ENCODE data around the gene KAZN.

Gene KAZN

DNA sequence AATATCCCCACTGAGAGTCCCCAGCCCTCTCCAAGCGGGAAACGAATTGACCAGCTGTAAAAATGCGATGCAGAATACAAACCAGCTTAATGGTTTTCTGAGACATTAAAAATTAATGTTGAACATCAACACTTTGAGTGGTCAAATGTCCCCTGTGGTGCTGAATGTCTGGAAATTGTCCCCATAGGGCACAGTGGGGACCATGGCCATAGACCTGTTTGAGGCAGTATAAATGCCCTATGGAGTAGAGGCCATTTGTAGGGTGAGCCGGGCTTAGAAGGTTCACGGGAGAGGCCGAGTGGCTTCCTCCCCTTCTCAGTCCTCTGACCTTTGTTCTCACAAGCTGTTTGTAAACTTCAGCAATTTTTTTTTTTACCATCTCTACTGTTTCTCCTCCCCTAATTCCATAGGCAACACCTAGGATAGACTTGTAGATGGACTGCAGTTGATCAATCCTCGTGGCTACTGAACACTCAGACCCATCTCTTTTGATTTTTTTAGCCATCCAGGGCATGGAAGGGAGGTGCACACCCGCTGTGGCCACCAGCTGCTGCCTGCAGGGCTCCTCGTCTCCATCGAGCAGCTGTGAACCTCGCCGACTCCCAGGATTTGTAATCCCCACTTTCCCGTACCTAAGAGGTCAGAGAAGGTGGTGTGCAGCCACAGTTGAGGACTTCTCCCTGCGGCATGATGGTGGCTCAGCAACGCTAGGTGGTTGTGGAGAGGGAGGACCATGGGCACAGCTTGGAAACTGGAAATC, 41.0 kb downstream of the KAZN start:
- no peak for DNase-seq (ENCODE audit: low read depth in 3 of 3, low spot score in 1 of 3)

DNA sequence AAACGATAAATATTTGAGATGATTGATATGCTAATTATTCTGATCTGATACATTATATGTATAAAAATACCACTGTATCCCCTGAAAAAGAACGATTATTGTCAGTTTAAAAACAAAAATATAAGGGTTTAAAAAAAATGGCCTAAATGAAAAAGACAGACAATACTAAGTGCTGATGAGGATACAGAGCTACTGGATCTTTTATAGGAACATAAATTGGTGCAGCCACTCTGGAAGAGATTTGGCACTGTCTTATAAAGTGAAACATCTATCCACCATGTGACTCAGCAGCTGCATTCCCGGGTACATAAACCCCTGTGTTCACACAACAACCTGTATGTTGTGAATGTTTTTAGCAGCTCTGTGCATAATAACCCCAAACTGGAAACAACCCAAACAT, 44.2 kb downstream of the KAZN start:
- no peak for DNase-seq (ENCODE audit: low read depth in 3 of 3, low spot score in 1 of 3)

DNA sequence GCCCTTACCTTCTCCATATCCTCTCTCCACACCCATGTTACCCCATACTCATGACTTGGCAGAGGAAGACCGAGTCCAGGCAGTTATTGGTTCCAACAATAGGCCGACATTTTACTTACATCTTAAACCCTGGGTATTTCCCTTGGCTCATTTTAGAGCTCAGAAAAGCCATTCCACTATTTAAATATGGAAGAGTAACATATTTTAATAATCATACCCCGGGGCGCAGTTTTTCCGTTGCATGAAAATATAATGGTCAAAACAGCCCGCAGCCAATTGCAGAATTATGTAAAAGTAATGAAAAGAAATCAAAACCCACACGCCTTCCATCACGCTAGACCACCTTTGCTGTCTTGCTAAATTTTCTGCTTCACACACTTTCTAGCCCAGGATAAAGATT, 48.5 kb downstream of the KAZN start:
- no peak for DNase-seq (ENCODE audit: low read depth in 3 of 3, low spot score in 1 of 3)

DNA sequence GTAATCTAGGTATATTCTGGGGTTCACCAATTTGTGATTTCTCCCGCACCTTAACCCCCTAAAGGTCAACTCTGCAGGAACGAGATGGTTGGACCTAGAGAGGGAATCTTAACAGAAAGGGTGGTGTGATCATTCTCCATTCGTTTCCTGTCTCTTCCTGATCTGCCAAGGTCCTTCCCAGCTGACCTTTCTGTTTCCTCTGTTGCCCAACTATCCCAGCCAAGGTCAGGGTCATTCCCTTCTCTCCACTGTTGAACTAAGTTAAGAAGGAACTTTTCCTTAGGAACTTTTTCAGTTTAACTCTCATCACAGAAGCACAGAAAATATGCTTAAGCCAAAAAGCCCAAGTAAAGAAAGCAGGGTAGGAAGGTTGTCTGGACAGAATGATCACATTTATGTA, 49.3 kb downstream of the KAZN start:
- no peak for DNase-seq (ENCODE audit: low read depth in 3 of 3, low spot score in 1 of 3)

DNA sequence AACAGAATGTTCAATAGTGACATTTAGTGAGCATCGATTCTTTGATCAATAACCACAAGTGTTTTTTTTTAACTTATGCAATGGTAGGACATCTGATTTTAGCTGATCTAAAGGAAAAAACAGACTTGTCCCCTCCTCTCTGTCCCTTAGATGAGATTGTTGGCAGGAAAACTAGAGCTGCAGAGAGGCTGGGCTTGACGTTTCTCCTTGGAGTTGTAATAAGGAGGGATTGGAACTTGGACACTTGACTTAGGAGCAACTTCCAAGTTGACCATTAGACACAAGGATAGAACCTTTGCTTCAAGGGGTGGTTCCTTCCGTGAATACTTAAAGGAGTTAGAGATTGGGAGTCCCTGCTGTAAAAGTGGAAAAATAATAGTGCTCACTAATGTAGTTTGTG, 49.9 kb downstream of the KAZN start:
- no peak for DNase-seq (ENCODE audit: low read depth in 3 of 3, low spot score in 1 of 3)

DNA sequence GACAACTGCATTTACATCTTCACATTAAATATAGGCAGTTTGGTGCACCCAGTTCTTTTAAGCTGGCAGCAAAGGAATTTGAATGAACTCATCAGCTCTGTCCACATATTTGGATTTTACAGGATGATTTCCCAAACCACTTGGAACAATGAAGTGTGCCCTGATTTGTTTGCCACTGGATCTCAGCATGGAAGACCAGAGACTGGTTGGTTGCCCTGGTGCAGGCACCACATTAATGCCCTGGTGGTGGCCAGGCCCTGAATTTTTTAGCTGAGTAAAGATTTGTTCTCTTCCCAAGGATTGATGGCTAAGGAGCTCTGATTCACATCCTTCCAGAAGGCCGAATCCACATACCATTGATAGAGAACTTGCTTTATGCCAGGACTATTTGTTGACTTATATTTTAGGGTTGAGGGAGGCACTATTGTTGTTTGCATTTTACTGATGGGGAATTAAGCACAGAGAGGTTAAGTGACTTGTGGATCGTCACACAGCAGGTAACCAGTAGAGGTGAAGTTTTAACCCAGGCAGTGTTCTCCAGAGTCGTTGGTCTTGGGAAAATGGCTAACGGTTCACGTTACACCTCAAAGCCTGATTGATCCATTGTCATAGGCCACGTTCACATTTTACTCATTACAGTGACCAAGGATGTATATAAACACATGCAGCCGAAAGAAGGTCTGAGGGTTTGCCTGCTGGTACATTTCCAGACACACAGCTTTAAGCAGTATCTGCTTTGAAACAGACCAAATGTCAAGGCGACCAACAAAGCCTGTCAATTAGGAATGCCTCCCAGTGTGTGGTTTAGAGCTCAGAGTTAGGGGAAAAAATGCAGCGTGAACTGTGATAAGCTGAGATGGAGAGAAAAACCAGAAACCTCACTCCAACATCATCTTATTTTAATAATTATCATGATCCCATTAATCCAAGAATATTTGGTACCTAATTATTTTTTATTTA, 50.7 kb downstream of the KAZN start:
- DNase-seq (ENCODE audit: low read depth in 3 of 3, low spot score in 1 of 3): no peak

DNA sequence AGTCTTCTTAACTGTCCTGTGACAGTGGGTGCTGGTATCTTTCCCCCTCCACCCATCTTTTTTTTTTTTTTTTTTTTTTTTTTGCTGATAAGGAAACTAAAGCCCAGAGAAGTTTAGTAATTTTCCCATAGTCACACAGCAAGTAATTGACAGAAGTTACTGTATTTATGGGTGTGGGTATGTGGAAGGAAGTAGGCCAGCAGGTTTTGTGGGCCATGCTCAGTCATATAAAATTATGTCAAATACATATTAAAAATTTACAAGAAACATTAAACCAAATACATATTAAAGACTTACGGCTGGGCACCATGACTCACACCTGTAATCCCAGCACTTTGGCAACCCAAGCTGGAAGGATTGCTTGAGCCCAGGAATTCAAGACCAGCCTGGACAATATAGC, 51.5 kb downstream of the KAZN start:
- no peak for DNase-seq (ENCODE audit: low read depth in 3 of 3, low spot score in 1 of 3)

DNA sequence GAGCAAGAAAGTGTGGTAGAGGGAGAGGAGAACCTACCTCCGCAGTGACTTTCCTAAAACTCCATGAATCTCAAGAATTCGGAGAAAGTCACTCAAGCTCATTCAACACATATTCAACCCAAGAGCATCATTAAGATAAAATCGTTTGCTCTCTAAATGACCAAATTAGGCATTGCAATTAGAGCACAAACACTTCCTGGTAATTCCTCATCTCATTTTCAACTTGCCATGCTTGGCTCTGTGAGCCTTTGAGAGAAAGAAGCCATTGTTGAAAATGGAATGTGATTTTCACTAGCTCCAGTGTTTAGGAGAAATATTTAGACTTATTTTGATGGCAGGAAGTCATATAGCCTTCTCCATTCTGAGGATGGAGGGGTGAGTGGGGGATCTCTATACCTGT, 52.5 kb downstream of the KAZN start:
- no peak for DNase-seq (ENCODE audit: low read depth in 3 of 3, low spot score in 1 of 3)

DNA sequence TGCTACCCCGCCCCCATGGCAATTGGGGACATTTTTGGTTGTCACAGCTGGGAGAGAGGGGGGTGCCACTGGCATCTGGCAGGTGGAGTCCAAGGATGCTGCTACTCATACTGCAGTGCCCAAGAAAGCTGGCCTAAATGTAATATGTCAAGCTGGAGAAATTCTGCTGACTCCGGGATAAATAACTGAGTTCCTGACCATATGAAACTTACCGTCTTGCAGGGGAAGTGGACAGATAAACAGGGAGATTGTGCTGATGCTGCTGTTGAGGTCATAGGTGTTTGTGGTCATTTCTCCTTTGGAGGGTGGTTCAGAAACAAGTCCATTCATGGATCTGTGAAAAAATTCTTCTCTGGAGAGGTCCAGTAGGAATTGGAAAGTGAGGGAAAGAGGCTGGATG, 54.4 kb downstream of the KAZN start:
- DNase-seq (ENCODE audit: low read depth in 3 of 3, low spot score in 1 of 3): no peak

DNA sequence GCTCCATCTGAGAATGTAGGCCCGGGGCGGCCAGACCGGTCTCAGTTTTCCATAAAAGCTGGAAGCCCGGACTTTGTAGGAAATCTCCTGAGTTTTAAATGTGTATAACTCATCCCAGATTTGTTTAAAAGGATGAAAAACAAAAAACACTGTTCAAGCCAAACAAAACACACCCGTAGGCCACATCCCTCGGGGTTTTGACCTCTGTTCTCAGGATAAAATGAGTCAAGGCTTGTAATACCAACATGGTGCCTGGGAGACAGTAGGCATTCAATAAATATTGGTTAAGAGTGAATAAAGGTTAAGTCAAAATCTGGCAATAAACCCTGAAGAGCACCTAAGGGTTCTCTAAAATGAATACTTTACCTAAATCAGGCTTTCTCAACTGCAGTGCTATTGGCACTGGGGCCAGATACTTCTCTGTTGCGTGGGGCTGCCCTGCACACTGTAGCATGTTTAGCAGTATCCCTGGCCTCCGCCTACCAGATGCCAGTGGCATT, 55.0 kb downstream of the KAZN start:
- DNase-seq (ENCODE audit: low read depth in 3 of 3, low spot score in 1 of 3): no peak

DNA sequence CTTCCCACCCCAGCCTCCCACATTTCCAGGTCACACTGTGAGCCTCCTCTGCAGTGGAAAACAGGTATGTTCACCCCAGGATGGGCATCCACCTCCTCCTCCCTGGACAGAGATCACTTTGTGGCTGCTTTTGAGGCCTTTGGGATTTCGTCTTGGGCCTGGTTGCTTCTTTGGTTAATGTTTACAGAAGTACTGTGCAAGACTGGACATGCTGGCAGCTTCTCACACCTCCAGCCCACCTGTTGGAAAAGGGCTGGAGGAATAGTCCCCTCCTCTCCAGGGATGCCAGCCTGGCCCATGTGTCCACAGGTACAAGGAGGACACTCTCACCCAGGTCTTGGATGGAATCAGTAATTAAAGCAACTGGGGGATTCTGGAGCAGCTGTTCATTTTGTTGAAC, 56.1 kb downstream of the KAZN start:
- DNase-seq (ENCODE audit: low read depth in 3 of 3, low spot score in 1 of 3): no peak

DNA sequence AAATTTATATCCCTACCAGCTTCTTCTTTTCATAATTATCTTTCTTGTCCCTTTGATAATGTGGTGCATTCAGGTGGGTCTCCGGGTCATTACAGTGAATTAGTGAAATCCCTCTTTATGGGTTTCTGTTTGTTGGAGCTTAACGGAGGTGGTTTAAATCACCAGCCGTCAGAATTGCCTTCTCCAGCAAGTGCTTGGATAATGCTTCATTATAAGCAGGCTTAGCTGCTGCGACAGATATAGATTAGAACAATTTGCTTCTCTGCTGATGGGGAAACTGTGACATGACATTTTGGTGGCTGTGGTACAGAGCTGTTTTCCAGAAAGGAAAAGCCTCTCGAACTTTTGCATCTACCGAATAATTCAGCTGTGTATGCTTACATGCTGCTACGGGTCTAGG, 56.9 kb downstream of the KAZN start:
- DNase-seq (ENCODE audit: low read depth in 3 of 3, low spot score in 1 of 3): no peak

DNA sequence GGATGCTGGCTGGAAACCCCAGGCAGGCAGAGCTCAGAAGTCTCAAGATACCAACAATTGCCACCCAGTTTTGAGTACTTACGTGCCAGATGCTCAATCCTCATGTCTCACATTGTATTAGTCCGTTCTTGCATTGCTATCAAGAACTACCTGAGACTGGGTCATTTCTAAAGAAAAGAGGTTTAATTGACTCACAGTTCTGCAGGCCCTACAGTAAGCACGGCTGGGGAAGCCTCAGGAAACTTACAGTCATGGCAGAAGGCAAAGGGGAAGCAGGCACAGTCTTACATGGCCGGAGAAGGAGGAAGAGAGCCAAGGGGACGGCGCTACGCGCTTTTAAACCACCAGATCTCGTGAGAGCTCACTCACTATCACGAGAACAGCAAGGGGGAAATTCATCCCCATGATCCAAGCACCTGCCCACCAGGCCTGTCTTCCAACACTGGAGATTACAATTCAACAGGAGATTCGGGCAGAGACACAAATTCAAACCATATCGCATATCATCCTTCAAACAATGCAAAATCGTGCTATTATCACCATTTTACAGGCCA, 58.0 kb downstream of the KAZN start:
- no peak for DNase-seq (ENCODE audit: low read depth in 3 of 3, low spot score in 1 of 3)

DNA sequence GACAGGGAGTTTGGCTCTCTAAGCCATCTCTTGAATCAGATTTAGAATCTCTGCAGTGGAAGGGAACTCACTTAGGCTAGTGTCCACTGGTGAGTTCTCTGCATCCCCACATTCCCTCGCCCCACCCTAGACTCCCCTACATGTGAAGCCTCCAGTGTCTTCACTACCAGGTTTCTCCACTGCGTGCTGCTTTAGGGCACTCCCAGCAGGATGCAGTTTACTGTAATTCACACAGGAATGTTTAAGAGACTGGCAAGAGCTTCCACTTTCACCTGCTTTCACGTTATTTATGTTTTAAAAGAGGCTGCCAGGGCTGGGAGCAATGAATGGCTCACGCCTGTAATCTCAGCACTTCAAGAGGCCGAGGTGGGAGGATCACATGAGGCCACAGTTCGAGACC, 60.2 kb downstream of the KAZN start:
- no peak for DNase-seq (ENCODE audit: low read depth in 3 of 3, low spot score in 1 of 3)

DNA sequence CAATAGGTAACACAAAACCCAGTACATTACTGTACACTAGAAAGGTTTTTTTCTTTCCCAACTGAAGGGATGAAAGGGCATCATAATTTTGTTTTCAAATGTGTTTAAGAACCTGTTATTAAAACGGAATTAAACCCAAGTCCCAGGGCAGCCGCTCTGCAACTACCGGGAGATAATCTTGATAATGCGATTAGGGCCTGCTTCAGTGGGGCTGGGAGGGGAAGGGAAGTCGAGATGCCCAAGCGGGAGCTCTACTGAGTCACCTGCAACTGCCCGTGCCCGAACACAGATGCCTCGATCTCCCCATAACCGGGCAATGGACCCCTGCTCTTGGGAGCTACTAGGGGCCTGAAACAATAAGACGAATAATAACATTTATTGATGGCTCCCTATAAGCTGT, 61.4 kb downstream of the KAZN start:
- no peak for DNase-seq (ENCODE audit: low read depth in 3 of 3, low spot score in 1 of 3)

DNA sequence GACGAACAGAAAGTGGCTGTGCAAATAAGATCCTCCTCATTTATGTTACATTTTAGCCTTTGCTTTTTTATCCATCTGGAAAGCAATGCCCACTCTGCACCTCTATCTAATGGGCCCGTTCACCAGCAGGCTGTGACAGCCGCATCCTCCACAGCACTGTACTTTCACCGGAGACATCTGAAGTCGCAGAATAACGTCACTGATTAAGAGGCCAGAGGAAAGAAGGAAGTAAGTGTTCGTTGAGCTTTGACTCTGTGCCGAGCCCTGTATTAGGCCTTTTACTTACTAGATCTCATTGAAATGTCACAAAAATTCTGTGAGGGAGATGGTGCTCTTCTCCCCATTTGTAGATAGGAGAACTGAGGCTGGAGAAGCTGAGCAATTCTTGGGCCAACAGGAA, 62.3 kb downstream of the KAZN start:
- DNase-seq (ENCODE audit: low read depth in 3 of 3, low spot score in 1 of 3): no peak

DNA sequence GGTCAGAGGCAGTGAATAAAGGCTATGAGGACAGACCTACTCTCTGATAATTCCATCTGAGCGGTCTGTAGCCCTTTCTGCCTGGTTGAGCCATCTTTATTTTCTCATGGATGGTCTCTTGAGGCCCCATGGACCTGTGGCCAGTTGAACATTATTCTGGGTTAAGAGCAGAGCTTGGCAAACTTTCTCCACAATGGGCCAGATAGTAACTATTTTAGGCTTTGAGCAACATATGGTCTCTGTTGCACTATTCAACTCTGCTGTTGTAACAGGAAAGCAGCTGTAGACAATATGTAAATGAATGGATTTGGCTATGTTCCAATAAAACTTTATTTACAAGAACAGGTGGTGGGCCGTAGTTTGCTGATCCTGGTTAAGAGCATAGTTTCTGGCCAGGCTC, 62.7 kb downstream of the KAZN start:
- DNase-seq (ENCODE audit: low read depth in 3 of 3, low spot score in 1 of 3): no peak

DNA sequence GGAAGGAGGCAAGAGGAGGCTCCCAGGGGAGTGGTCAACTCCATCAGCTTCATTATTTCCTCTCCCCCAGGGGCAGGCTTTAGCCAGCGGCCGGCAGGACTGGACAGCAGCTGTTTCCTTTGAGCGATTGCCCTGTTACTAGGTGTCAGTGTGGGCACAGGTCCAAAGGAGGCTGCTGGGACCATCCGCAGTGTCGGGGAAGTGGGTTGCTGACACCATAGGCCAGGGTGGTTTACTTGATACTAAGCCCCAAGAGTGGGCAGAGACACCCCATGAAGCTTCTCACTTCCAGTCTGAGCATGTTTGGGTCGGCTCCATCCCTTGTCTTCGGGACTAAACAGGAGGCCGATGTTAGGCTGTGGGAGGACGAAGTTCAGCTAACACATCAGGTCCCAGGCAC, 63.6 kb downstream of the KAZN start:
- DNase-seq (ENCODE audit: low read depth in 3 of 3, low spot score in 1 of 3): no peak

DNA sequence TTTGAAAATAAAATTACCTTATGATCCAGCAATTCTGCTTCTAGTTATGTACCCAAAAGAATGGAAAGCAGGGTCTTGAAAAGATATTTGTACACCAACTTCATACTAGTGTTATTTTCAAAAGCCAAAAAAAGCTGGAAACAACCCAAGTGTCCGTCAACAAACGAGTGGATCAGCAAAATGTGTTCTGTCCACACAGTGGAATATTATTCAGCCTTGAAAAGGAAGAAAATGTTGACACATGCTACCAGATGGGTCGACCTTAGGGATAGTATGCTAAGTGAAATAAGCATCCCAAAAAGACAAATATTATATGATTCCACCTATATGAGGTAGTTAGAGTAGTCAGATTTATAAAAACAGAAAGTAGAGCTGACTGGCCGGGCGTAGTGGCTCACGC, 65.3 kb downstream of the KAZN start:
- DNase-seq (ENCODE audit: low read depth in 3 of 3, low spot score in 1 of 3): no peak

DNA sequence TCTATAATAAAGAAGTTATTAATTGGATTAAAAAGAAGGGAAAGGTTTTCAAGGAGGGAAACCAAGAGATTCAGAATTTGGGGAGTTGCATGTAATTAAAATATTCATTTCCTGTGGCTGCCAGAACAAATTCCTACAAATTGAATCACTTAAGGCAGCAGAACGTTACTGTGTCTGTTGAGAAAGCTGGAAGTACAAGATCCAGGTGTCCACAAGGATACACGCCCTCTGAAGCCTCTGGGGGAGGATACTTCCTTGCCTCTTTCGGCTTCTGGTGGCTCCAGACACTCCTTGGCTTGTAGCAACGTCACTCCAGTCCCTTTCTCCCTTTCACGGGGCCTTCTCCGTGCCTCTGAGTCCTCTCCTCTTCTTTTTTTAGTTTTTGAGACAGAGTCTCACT, 67.9 kb downstream of the KAZN start:
- DNase-seq (ENCODE audit: low read depth in 3 of 3, low spot score in 1 of 3): no peak

DNA sequence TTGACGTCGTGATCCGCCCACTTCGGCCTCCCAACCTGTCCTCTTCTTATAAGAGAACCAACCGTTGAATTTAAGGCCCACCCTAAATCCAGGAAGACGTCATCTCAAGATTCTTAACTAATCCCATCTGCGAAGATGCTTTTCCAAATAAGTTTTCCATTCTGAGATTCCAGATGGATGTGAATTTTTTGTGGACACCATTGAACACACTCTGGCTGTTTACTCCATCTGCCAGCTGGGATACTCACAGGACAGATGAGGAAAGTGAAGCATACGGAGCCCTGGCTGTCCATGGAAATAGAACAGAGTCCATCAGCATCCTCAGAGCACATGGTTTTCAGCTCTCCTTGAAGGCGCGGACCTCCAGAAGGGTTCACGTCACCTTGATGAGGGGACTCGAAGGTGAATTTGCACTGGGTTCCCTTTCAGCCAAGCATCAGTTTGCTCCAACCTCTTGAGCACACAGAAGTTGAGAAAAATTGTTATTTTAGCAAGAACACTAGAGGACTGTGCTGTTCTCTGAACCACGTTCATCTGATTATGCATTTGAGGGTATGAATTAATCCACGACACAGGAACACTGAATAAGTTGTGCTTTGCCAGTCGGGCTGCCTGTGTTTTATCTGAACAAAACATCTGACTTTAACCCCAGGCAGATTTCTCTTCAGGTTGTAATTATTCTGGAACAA, 68.6 kb downstream of the KAZN start:
- DNase-seq (ENCODE audit: low read depth in 3 of 3, low spot score in 1 of 3): no peak

DNA sequence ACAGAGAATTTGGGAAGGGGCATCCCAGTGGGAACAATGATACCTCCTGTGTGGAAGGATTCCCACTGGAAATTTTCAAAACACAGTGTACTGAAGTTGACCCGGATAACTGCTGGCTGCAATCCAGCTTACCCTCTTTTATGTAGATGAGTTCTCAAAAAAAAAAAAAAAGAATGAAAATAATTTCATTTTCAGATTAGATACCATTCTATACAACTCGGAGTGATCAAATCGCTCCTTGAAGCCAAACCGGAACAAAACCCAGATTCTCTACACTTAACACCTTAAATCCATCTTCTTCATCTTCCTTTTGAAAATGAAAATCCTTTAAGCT, 69.1 kb downstream of the KAZN start:
- DNase-seq (ENCODE audit: low read depth in 3 of 3, low spot score in 1 of 3): no peak

Data from stimulated activated CD4-positive, alpha-beta T cell treated with anti-CD3 and anti-CD28 coated beads, TNF-alpha, amount 100 ng/mL, for 1 hour (primary cell).